Ovary (tissue), 9 donors: ENCODE results near the gene ITGB2. TPM values are rescaled to one million over a fixed set of nuclear protein-coding genes. Genes with fewer than 3 reads are reported as not detected.

Experiments used
- DNase-seq, 5 donors: peaks; one replicate each; pipeline ENCODE4 v3.0.0-alpha.2; 2019 to 2020
- H3K27ac ChIP-seq, 2 donors: fragments of 200-600 bp; one replicate each; pipeline versions ENCODE4 v1.5.1 to v1.8.0; 2019 to 2022
- H3K27me3 ChIP-seq: fragments of 200-600 bp; one replicate; pipeline ENCODE4 v1.8.0; 2022
- H3K36me3 ChIP-seq: fragments of 200-600 bp; sonication (generic); one replicate; pipeline ENCODE4 v1.5.1; 2019
- H3K4me1 ChIP-seq: one replicate; pipeline ENCODE4 v1.8.1; 2013; ENCODE audit warnings: mild to moderate bottlenecking, moderate library complexity; ENCODE audit not compliant: insufficient read depth
- H3K4me3 ChIP-seq: fragments of 200-600 bp; sonication (generic); one replicate; pipeline ENCODE4 v1.5.1; 2017
- H3K9me3 ChIP-seq, 2 donors: fragments of 200-600 bp in 1 of 2; sonication (generic) in 1 of 2; one replicate each; pipeline versions ENCODE4 v1.5.1 to v1.8.1; 2013 to 2019; ENCODE audit warnings: mild to moderate bottlenecking in 1 of 2, moderate library complexity in 1 of 2
- EP300 ChIP-seq: sonication (generic); formaldehyde crosslinking; IDR thresholded peaks from one replicate; pipeline ENCODE4 v1.6.1; 2017; ENCODE audit warnings: antibody characterized with exemption
- POLR2A ChIP-seq: fragments of 450-650 bp; IDR thresholded peaks from one replicate; pipeline ENCODE4 v1.6.1; 2017; ENCODE audit warnings: antibody characterized with exemption, mild to moderate bottlenecking, moderate library complexity
- WGBS, 3 donors: extraction: QIAGEN DNeasy Blood & Tissue Kit in 1 of 3; methylation state at CpG; one replicate each; pipeline versions ENCODE4 v1.1.5 to v1.1.7; 2013 to 2017; 5-methylcytosine and 5-hydroxymethylcytosine counted together
- intact Hi-C, 4 donors: fragments of 100-400 bp; cut with DNase I; formaldehyde crosslinking; loops; one replicate each; pipeline versions ENCODE4 v1.11.0 to v1.15.1; 2022 to 2023
- polyA plus RNA-seq, 2 donors: library from polyadenylated mRNA; stranded (reverse); fragments of 200-250 nt in 1 of 2; fragments of 350-450 nt in 1 of 2; fragmentation: Illumina TruSeq in 1 of 2; extraction: RNeasy Lipid Tissue Mini Kit (QIAGEN cat#74804) in 1 of 2; gene quantifications; one replicate each; pipeline ENCODE4 v1.2.3, GENCODE V29; 2013 to 2014
- total RNA-seq, 7 donors: library from RNA; depleted of rRNA in 2 of 7; stranded (reverse); fragments of >200 nt in 2 of 7; fragmentation: NEBNext Ultra II Directional in 3 of 7; extraction: Animal tissue kit (Norgen Biotek cat#: 25700) in 3 of 7; gene quantifications; one replicate each; pipeline versions ENCODE4 v1.1.0 to v1.2.4, GENCODE V29; 2016 to 2023
- TF ChIP-seq, protein P1 (sequence below), 3 donors: fragments of 450-650 bp in 2 of 3; fragments of 200-600 bp in 1 of 3; IDR thresholded peaks; one replicate each; pipeline versions ENCODE4 v1.5.1 to v1.8.0; 2016 to 2022; ENCODE audit warnings: antibody characterized with exemption in 3 of 3, mild to moderate bottlenecking in 1 of 3
- donor health status: DM: no; HTN: no; CAD: no; lungs with moderate emphysema.
- donor health status: DM: no; HTN: no; CAD: no.
- donor health status: Bipolar disorder and iron deficiency.
- donor health status: DM: yes; HTN: yes; CAD: no.
- donor health status: DM: no; HTN: no; CAD: no.
- donor health status: DM: yes; HTN: yes; CAD: no.

ITGB2 gene
- total and polyA plus RNA-seq, 9 donors = 9.6 to 58.3 (median 17.6) TPM

- intact Hi-C loops = loop anchor here in 1 of 4 donors (5.0 to 10.0 kb wide), 2 partner anchors 71 to 414 kb away; partner anchors contain the start of genes POFUT2 and SLX9
- WGBS, 3 donors = 71 to 74% (median 73%) methylated on average over 10 of the region's 10 CpGs
Measured at GRCh38 chr21:44870748-44871495, 49.8 kb downstream of the ITGB2 start.

GRCh38 chr21:44869781-44870747, 50.6 kb downstream of the ITGB2 start:
- no peak overlapping the region for H3K27ac ChIP-seq
- no peaks in the 10 kb centered on the region for H3K9me3 ChIP-seq
- intact Hi-C loops = loop anchor here in 1 of 4 donors (5.0 to 10.0 kb wide), 2 partner anchors 72 to 415 kb away; partner anchors contain the start of genes POFUT2 and SLX9
- peak; percentile 44 to 77 (median 59) for DNase-seq
- TF ChIP-seq EP300 (no peak), POLR2A (no peak)
- TF ChIP-seq, protein P1, sequence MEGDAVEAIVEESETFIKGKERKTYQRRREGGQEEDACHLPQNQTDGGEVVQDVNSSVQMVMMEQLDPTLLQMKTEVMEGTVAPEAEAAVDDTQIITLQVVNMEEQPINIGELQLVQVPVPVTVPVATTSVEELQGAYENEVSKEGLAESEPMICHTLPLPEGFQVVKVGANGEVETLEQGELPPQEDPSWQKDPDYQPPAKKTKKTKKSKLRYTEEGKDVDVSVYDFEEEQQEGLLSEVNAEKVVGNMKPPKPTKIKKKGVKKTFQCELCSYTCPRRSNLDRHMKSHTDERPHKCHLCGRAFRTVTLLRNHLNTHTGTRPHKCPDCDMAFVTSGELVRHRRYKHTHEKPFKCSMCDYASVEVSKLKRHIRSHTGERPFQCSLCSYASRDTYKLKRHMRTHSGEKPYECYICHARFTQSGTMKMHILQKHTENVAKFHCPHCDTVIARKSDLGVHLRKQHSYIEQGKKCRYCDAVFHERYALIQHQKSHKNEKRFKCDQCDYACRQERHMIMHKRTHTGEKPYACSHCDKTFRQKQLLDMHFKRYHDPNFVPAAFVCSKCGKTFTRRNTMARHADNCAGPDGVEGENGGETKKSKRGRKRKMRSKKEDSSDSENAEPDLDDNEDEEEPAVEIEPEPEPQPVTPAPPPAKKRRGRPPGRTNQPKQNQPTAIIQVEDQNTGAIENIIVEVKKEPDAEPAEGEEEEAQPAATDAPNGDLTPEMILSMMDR (IDR thresholded peaks at IDR 0.05) = no peak
- H3K27me3 ChIP-seq = no peaks in the 10 kb centered on the region
- H3K4me1 ChIP-seq = peaks cover 27% of the 10 kb centered on the region
- no peak overlapping the region for H3K4me3 ChIP-seq
- WGBS, 3 donors = 29 to 32% (median 31%) methylated on average over 19 of the region's 19 CpGs
- H3K36me3 ChIP-seq = no peaks in the 10 kb centered on the region

More at GRCh38 chr21:44870748-44871495, 49.8 kb downstream of the ITGB2 start:
- peak in 2 of 5 donors; percentile 53 to 54 for DNase-seq
- Histone ChIP-seq H3K27ac (no peak overlapping the region), H3K9me3 (no peaks in the 10 kb centered on the region), H3K4me1 (peaks cover 24% of the 10 kb centered on the region), H3K36me3 (no peaks in the 10 kb centered on the region), H3K4me3 (no peak overlapping the region), H3K27me3 (no peaks in the 10 kb centered on the region)
- no peak for TF ChIP-seq POLR2A
- TF ChIP-seq, protein P1 (IDR thresholded peaks at IDR 0.05) = no peak
- no peak for TF ChIP-seq EP300

DNA sequence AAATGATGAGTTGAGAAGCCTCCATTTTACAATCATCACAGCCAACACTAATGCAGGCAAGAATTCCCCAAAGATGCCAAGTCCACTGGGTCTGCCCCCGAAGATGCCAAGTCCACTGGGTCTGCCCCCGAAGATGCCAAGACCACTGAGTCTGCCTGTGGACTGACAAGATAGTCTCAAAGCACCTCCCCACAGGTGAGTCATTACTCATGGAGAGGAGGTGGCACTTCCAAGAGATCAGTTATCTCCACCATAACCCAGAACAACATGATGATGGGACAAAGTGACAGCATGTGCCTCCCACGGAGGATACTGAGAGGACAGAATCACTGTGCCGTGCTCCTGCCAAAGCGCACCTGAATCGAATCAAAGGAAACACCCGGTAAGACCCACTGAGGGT, 52.0 kb downstream of the ITGB2 start:
- intact Hi-C loops = no loop called here
- no peak for TF ChIP-seq POLR2A
- TF ChIP-seq, protein P1 (IDR thresholded peaks at IDR 0.05) = no peak
- TF ChIP-seq EP300 = no peak
- H3K27ac ChIP-seq = no peak overlapping the region
- DNase-seq = peak in 2 of 5 donors; percentile 21 to 29
- H3K4me3 ChIP-seq = no peak overlapping the region
- H3K4me1 ChIP-seq = peaks cover 27% of the 10 kb centered on the region
- H3K9me3 ChIP-seq = no peaks in the 10 kb centered on the region
- WGBS, 3 donors = 94 to 96% (median 96%) methylated on average over 7 of the region's 7 CpGs
- H3K36me3 ChIP-seq = no peaks in the 10 kb centered on the region
- no peaks in the 10 kb centered on the region for H3K27me3 ChIP-seq

GRCh38 chr21:44867999-44868700, 52.5 kb downstream of the ITGB2 start:
- Histone ChIP-seq H3K36me3 (no peaks in the 10 kb centered on the region), H3K9me3 (no peaks in the 10 kb centered on the region), H3K4me1 (peaks cover 27% of the 10 kb centered on the region), H3K27ac (no peak overlapping the region), H3K27me3 (no peaks in the 10 kb centered on the region), H3K4me3 (no peak overlapping the region)
- intact Hi-C loops = no loop called here
- peak in 2 of 5 donors; percentile 13 to 24 for DNase-seq
- 78 to 84% (median 79%) methylated on average over 12 of the region's 12 CpGs for WGBS, 3 donors
- TF ChIP-seq, protein P1 (IDR thresholded peaks at IDR 0.05) = no peak
- TF ChIP-seq POLR2A (no peak), EP300 (no peak)
